Measurements from ENCODE around the gene TYMP. TPM values are rescaled to one million over a fixed set of nuclear protein-coding genes. Genes with fewer than 3 reads are reported as not detected.

TYMP gene
- total and polyA plus RNA-seq, 8 donors: 14.3 to 162 (median 70.2) TPM

GRCh38 chr22:50513175-50513574 is 16.6 kb downstream of the TYMP start:
- Histone ChIP-seq H3K4me1 (peaks cover 12 to 26% (median 21%) of the 10 kb centered on the region in 4 donors), H3K27ac (no peak overlapping the region), H3K9me3 (no peaks in the 10 kb centered on the region), H3K4me3 (no peak overlapping the region), H3K36me3 (peaks cover 10 to 43% (median 36%) of the 10 kb centered on the region in 4 donors), H3K27me3 (no peaks in the 10 kb centered on the region)
- TF ChIP-seq POLR2AphosphoS5 (IDR thresholded peaks at IDR 0.05) (no peak), EP300 (IDR thresholded peaks at IDR 0.05) (no peak), POLR2A (IDR thresholded peaks at IDR 0.05) (no peak), CTCF (IDR thresholded peaks at IDR 0.05) (no peak)
- intact Hi-C loops (cut with DNase I; ENCODE audit: low total_unique reads): no loop called here
- no peak for DNase-seq
- WGBS, 5 donors: 96 to 98% (median 97%) methylated on average over 15 of the region's 15 CpGs

GRCh38 chr22:50508897-50509296 is 20.9 kb downstream of the TYMP start:
- TF ChIP-seq POLR2AphosphoS5 (IDR thresholded peaks at IDR 0.05): no peak
- TF ChIP-seq CTCF (IDR thresholded peaks at IDR 0.05): no peak
- WGBS, 5 donors: 2 to 10% (median 7%) methylated on average over 3 of the region's 3 CpGs
- Histone ChIP-seq H3K4me1 (peaks cover 23 to 50% (median 40%) of the 10 kb centered on the region in 4 donors), H3K36me3 (peaks cover 17 to 34% (median 32%) of the 10 kb centered on the region in 4 donors), H3K4me3 (peak overlapping the region; percentile 67 to 95 (median 86)), H3K9me3 (no peaks in the 10 kb centered on the region), H3K27me3 (no peaks in the 10 kb centered on the region), H3K27ac (peak overlapping the region in 4 of 5 donors; percentile 91 to 98 (median 98))
- peak in 1 of 2 donors; percentile 21 for DNase-seq
- intact Hi-C loops (cut with DNase I; ENCODE audit: low total_unique reads): loop anchor here (10.0 kb wide), 1 partner anchor 254 kb away; the partner anchor contains the start of gene HDAC10

GRCh38 chr22:50507991-50508884 is 21.6 kb downstream of the TYMP start, which contains the start of gene NCAPH2:
NCAPH2 (plus strand) TSS chr22:50508224; CDS start chr22:50508338, 114 bp downstream.
- intact Hi-C loops (cut with DNase I; ENCODE audit: low total_unique reads): loop anchor here (10.0 kb wide), 1 partner anchor 253 kb away; the partner anchor contains the start of gene HDAC10
- peaks cover 23 to 50% (median 40%) of the 10 kb centered on the region in 4 donors for H3K4me1 ChIP-seq
- H3K4me3 ChIP-seq: peak within 1 kb of the TSS; percentile 81 to 99 (median 93)
- H3K27me3 ChIP-seq: no peaks in the 10 kb centered on the region
- TF ChIP-seq POLR2A (IDR thresholded peaks at IDR 0.05) (peak in 2 of 4 donors; percentile 38 to 44), POLR2AphosphoS5 (IDR thresholded peaks at IDR 0.05) (peak; percentile 93 to 95 (median 94)), CTCF (IDR thresholded peaks at IDR 0.05) (no peak), EP300 (IDR thresholded peaks at IDR 0.05) (no peak)
- peak within 1 kb of the TSS; percentile 91 to 99 (median 98) for H3K27ac ChIP-seq
- no peaks in the 10 kb centered on the region for H3K9me3 ChIP-seq
- peak; percentile 98 to 99 for DNase-seq
- H3K36me3 ChIP-seq: peaks cover 21 to 39% (median 38%) of the 10 kb centered on the region in 4 donors
- WGBS, 5 donors: 0 to 1% (median 1%) methylated on average over 15 to 76 of the region's 76 CpGs

GRCh38 chr22:50507421-50507990 is 22.3 kb downstream of the TYMP start, which contains the start of gene LMF2:
LMF2 (minus strand) TSS chr22:50507702; CDS start chr22:50507675, 27 bp downstream.
- DNase-seq: peak in 1 of 2 donors; percentile 94
- intact Hi-C loops (cut with DNase I; ENCODE audit: low total_unique reads): loop anchor here (10.0 kb wide), 1 partner anchor 253 kb away; the partner anchor contains the start of gene HDAC10
- Histone ChIP-seq H3K4me3 (peak within 1 kb of the TSS; percentile 81 to 99 (median 93)), H3K27me3 (no peaks in the 10 kb centered on the region), H3K36me3 (peaks cover 27 to 47% (median 44%) of the 10 kb centered on the region in 4 donors), H3K9me3 (no peaks in the 10 kb centered on the region), H3K4me1 (peaks cover 23 to 50% (median 40%) of the 10 kb centered on the region in 4 donors), H3K27ac (peak within 1 kb of the TSS; percentile 91 to 99 (median 98))
- TF ChIP-seq CTCF (IDR thresholded peaks at IDR 0.05): no peak
- TF ChIP-seq POLR2A (IDR thresholded peaks at IDR 0.05): no peak
- peak in 2 of 3 donors; percentile 40 to 50 for TF ChIP-seq POLR2AphosphoS5 (IDR thresholded peaks at IDR 0.05)
- 0 to 1% (median 1%) methylated on average over 11 to 57 of the region's 62 CpGs for WGBS, 5 donors
